Caco-2 (cell line): Measurements from ENCODE around the gene GTF2E1. TPM values are rescaled to one million over a fixed set of nuclear protein-coding genes. Genes with fewer than 3 reads are reported as not detected.
"Not testable (repeated sequence)": the region's sequence is repeated elsewhere in the genome, so short reads cannot be mapped to it uniquely, and the experiment has no call there.

Experiments used
- BruUV-seq: library from RNA; stranded (reverse); fragments of 400-500 nt; replicated peaks from 2 replicates; lab custom pipeline; 2021; lab: Mats Ljungman, UMichigan
- CTCF ChIA-PET: fragments of 300-600 bp; sonication (Branson Sonifier 250); formaldehyde crosslinking; loops from one replicate; lab custom pipeline; 2022; ENCODE audit warnings: antibody characterized with exemption; lab: Charles Lee
- POLR2A ChIA-PET: fragments of 300-600 bp; sonication (Branson Sonifier 250); formaldehyde crosslinking; loops from one replicate; lab custom pipeline; 2022; ENCODE audit warnings: antibody characterized with exemption; lab: Charles Lee
- DNase-seq, 2 experiments: peaks; one replicate each; pipeline versions ENCODE4 v3.0.0 to v3.0.0-alpha.2; 2020 to 2022
- H3K27me3 ChIP-seq: replicated peaks from 2 replicates; pipeline ENCODE4 v1.6.0; 2011; ENCODE audit warnings: low read length; ENCODE audit not compliant: control insufficient read depth, insufficient read depth
- H3K36me3 ChIP-seq: 2 replicates; pipeline ENCODE4 v1.5.1; 2011; ENCODE audit warnings: low read length; ENCODE audit not compliant: control insufficient read depth, insufficient read depth
- H3K4me1 ChIP-seq: fragments of 250-450 bp; sonication (Bioruptor Pico); 2 replicates; pipeline ENCODE4 v1.5.1; 2020; ENCODE audit warnings: mild to moderate bottlenecking
- H3K4me3 ChIP-seq: 2 replicates; pipeline ENCODE4 v1.5.1; 2011; ENCODE audit warnings: low read depth, mild to moderate bottlenecking, control low read depth, low read length
- H3K9me3 ChIP-seq: fragments of 250-450 bp; sonication (Bioruptor Pico); 2 replicates; pipeline ENCODE4 v1.5.1; 2020; ENCODE audit warnings: mild to moderate bottlenecking, moderate library complexity
- H3K27ac Mint-ChIP-seq: one replicate; pipeline ENCODE4 v1.8.0; 2022; ENCODE audit warnings: mixed read lengths; ENCODE audit not compliant: unreplicated experiment
- H3K27me3 Mint-ChIP-seq: one replicate; pipeline ENCODE4 v1.8.0; 2022; ENCODE audit warnings: mixed read lengths; ENCODE audit not compliant: insufficient read depth, unreplicated experiment
- H3K36me3 Mint-ChIP-seq: one replicate; pipeline ENCODE4 v1.8.0; 2022; ENCODE audit warnings: mild to moderate bottlenecking, mixed read lengths; ENCODE audit not compliant: insufficient read depth, unreplicated experiment
- H3K4me1 Mint-ChIP-seq: one replicate; pipeline ENCODE4 v1.8.0; 2022; ENCODE audit warnings: low read depth, mixed read lengths; ENCODE audit not compliant: unreplicated experiment
- H3K4me3 Mint-ChIP-seq: one replicate; pipeline ENCODE4 v1.8.0; 2022; ENCODE audit warnings: mild to moderate bottlenecking, moderate library complexity, mixed read lengths; ENCODE audit not compliant: unreplicated experiment
- H3K9me3 Mint-ChIP-seq: one replicate; pipeline ENCODE4 v1.8.0; 2022; ENCODE audit warnings: mixed read lengths; ENCODE audit not compliant: unreplicated experiment
- CTCF ChIP-seq, 2 experiments: fragments of 200-600 bp in 1 of 2; IDR thresholded peaks; 1 replicate in 1 of 2; 2 replicates in 1 of 2; pipeline versions ENCODE4 v1.5.1 to v1.8.0; 2011 to 2022; ENCODE audit warnings: antibody characterized with exemption in 1 of 2, control low read depth in 1 of 2, inconsistent platforms in 1 of 2, low read depth in 1 of 2, low read length in 1 of 2, mild to moderate bottlenecking in 1 of 2, moderate library complexity in 1 of 2; ENCODE audit not compliant: insufficient read depth in 1 of 2, severe bottlenecking in 1 of 2, unreplicated experiment in 1 of 2
- intact Hi-C: fragments of 100-400 bp; cut with micrococcal nuclease; formaldehyde crosslinking; loops from one replicate; pipeline ENCODE4 v1.10.0; 2022; ENCODE audit not compliant: unreplicated experiment
- total RNA-seq: library from RNA; stranded (reverse); gene quantifications from 2 replicates; pipeline ENCODE4 v1.2.3, GENCODE V29; 2022

GTF2E1 gene
- total RNA-seq, 1 experiment from 2014 or later: 30.6 TPM

- intact Hi-C loops: no loop called here
- H3K27ac Mint-ChIP-seq: no peak overlapping the region
- no peaks in the 10 kb centered on the region for H3K9me3 Mint-ChIP-seq
- H3K27me3 ChIP-seq: no peaks in the 10 kb centered on the region
- ChIA-PET POLR2A (no interaction called here), CTCF (no interaction called here)
- H3K36me3 ChIP-seq: no peaks in the 10 kb centered on the region
- H3K4me1 ChIP-seq: no peaks in the 10 kb centered on the region
- peaks cover 21% of the 10 kb centered on the region for H3K36me3 Mint-ChIP-seq
- no peaks in the 10 kb centered on the region for H3K4me1 Mint-ChIP-seq
- no peak overlapping the region for H3K4me3 Mint-ChIP-seq
- BruUV-seq: no TSS peak
- H3K9me3 ChIP-seq: no peaks in the 10 kb centered on the region
- H3K4me3 ChIP-seq: no peak overlapping the region
- no peaks in the 10 kb centered on the region for H3K27me3 Mint-ChIP-seq
- TF ChIP-seq CTCF (IDR thresholded peaks at IDR 0.05; ENCODE audit: insufficient read depth in 1 of 2, low read depth in 1 of 2, low read length in 1 of 2, severe bottlenecking in 1 of 2, unreplicated experiment in 1 of 2): no peak
- no peak for DNase-seq
Observed at GRCh38 chr3:120756061-120756460, 13.5 kb downstream of the GTF2E1 start.

GRCh38 chr3:120758551-120758950, 16.0 kb downstream of the GTF2E1 start:
- H3K27me3 ChIP-seq, H3K36me3 ChIP-seq, CTCF ChIA-PET, POLR2A ChIA-PET, BruUV-seq, H3K4me1 ChIP-seq, H3K27ac Mint-ChIP-seq, H3K9me3 Mint-ChIP-seq, H3K4me3 ChIP-seq, H3K4me1 Mint-ChIP-seq, H3K27me3 Mint-ChIP-seq, DNase-seq, H3K9me3 ChIP-seq, intact Hi-C loops, H3K4me3 Mint-ChIP-seq, H3K36me3 Mint-ChIP-seq: not testable (repeated sequence)

- Histone ChIP-seq H3K4me1 (peaks cover 6% of the 10 kb centered on the region; the same call in 1 of the 2 replicates), H3K4me3 (no peak overlapping the region), H3K27me3 (no peaks in the 10 kb centered on the region), H3K9me3 (no peaks in the 10 kb centered on the region), H3K36me3 (no peaks in the 10 kb centered on the region)
- POLR2A ChIA-PET: no interaction called here
- Mint-ChIP-seq H3K27me3 (no peaks in the 10 kb centered on the region), H3K27ac (no peak overlapping the region), H3K9me3 (no peaks in the 10 kb centered on the region), H3K4me1 (peaks cover 6% of the 10 kb centered on the region), H3K36me3 (peaks cover 2% of the 10 kb centered on the region), H3K4me3 (no peak overlapping the region)
- no peak for DNase-seq
- no peak for TF ChIP-seq CTCF (IDR thresholded peaks at IDR 0.05; ENCODE audit: insufficient read depth in 1 of 2, low read depth in 1 of 2, low read length in 1 of 2, severe bottlenecking in 1 of 2, unreplicated experiment in 1 of 2)
- intact Hi-C loops: no loop called here
- BruUV-seq: no TSS peak
- CTCF ChIA-PET: no interaction called here
Observed at GRCh38 chr3:120762615-120763014, 20.1 kb downstream of the GTF2E1 start.

GRCh38 chr3:120763601-120764000, 21.1 kb downstream of the GTF2E1 start:
- H3K36me3 Mint-ChIP-seq: peaks cover 9% of the 10 kb centered on the region
- TF ChIP-seq CTCF (IDR thresholded peaks at IDR 0.05; ENCODE audit: insufficient read depth in 1 of 2, low read depth in 1 of 2, low read length in 1 of 2, severe bottlenecking in 1 of 2, unreplicated experiment in 1 of 2): no peak
- Histone ChIP-seq H3K36me3 (no peaks in the 10 kb centered on the region), H3K27me3 (no peaks in the 10 kb centered on the region), H3K4me1 (peaks cover 6% of the 10 kb centered on the region; the same call in 1 of the 2 replicates), H3K9me3 (no peaks in the 10 kb centered on the region), H3K4me3 (no peak overlapping the region)
- no peak overlapping the region for H3K4me3 Mint-ChIP-seq
- CTCF ChIA-PET: no interaction called here
- intact Hi-C loops: no loop called here
- no peak overlapping the region for H3K27ac Mint-ChIP-seq
- no peaks in the 10 kb centered on the region for H3K9me3 Mint-ChIP-seq
- POLR2A ChIA-PET: no interaction called here
- no peak for DNase-seq
- H3K4me1 Mint-ChIP-seq: peaks cover 6% of the 10 kb centered on the region
- no TSS peak for BruUV-seq
- no peaks in the 10 kb centered on the region for H3K27me3 Mint-ChIP-seq
